OCI-LY3 (cell line): ENCODE results near the gene RMND5B.

Experiments
- CTCF ChIP-seq: fragments of 200-600, 300-600 bp; sonication (generic); IDR thresholded peaks from 2 replicates; pipeline ENCODE4 v1.5.1; 2014; ENCODE audit warnings: antibody characterized with exemption, low read length, low read depth
- EZH2phosphoT487 ChIP-seq: fragments of 200-600 bp; shearing (Covaris generic); IDR thresholded peaks from 2 replicates; pipeline ENCODE4 v1.6.1; 2018; ENCODE audit warnings: antibody characterized with exemption, mixed run types, low read depth

GRCh38 chr5:178174456-178174855, 43.6 kb downstream of the RMND5B start:
- TF ChIP-seq CTCF (no peak), EZH2phosphoT487 (no peak)
